K562 (cell line): Measurements from ENCODE around the gene DHDDS. TPM values are rescaled to one million over a fixed set of nuclear protein-coding genes. Genes with fewer than 3 reads are reported as not detected.

Experiments used
- ATAC-seq: fragments of 200-7000 bp; cut with Tn5 transposase; 3 replicates; pipeline ENCODE4 v1.9.1; 2020; ENCODE audit warnings: moderate library complexity
- BruUV-seq: library from RNA; stranded (reverse); fragments of 400-500 nt; replicated peaks from 2 replicates; lab custom pipeline; 2021; lab: Mats Ljungman, UMichigan
- CTCF ChIA-PET: fragments of 300-600 bp; formaldehyde crosslinking; extraction: SDS; loops from one replicate; lab custom pipeline; 2021; ENCODE audit warnings: low intra/inter-chr PET ratio; lab: Yijun Ruan, JAX
- POLR2A ChIA-PET: fragments of 300-600, 350-650 bp; sonication (Branson Sonifier 250); formaldehyde crosslinking; extraction: SDS; loops from one replicate; lab custom pipeline; 2021; ENCODE audit warnings: antibody characterized with exemption, inconsistent platforms; lab: Yijun Ruan, JAX
- DNase-seq, 4 experiments: peaks; one replicate each; pipeline versions ENCODE4 v3.0.0 to v3.0.0-alpha.2; 2011 to 2018; ENCODE audit warnings: low spot score in 3 of 4, mixed read lengths in 3 of 4; ENCODE audit errors: extremely low read depth in 1 of 4
- FAIRE-seq: peaks from 2 replicates; lab custom pipeline; 2011; peaks lifted over from hg19 to GRCh38; lab: Jason Lieb, UNC
- H2AFZ ChIP-seq: 2 replicates; pipeline ENCODE4 v1.6.0; 2011; ENCODE audit warnings: low read depth, low read length, control low read depth, inconsistent platforms
- H3K27ac ChIP-seq: fragments of 200-600 bp; 3 replicates; pipeline ENCODE4 v1.8.0; 2011; ENCODE audit warnings: low read depth, mild to moderate bottlenecking, control low read depth, inconsistent platforms, low read length, moderate library complexity, mixed read lengths; ENCODE audit errors: extremely low read depth
- H3K27me3 ChIP-seq, 2 experiments: fragments of 300-600 bp in 1 of 2; 2 replicates in 1 of 2; 3 replicates in 1 of 2; pipeline versions ENCODE4 v1.6.0 to v1.8.0; 2011; ENCODE audit warnings: inconsistent platforms in 2 of 2, low read length in 2 of 2, mild to moderate bottlenecking in 1 of 2, mixed read lengths in 1 of 2, moderate library complexity in 1 of 2; ENCODE audit not compliant: control insufficient read depth in 2 of 2, insufficient read depth in 2 of 2
- H3K36me3 ChIP-seq: fragments of 300-600 bp; 3 replicates; pipeline ENCODE4 v1.8.0; 2011; ENCODE audit warnings: mild to moderate bottlenecking, low read length, inconsistent platforms; ENCODE audit not compliant: control insufficient read depth, insufficient read depth
- H3K4me1 ChIP-seq, 2 experiments: fragments of 200-600 bp in 1 of 2; replicated peaks in 1 of 2; 2 replicates in 1 of 2; 3 replicates in 1 of 2; pipeline versions ENCODE4 v1.5.1 to v1.8.0; 2011; ENCODE audit warnings: inconsistent platforms in 2 of 2, low read length in 2 of 2, mild to moderate bottlenecking in 1 of 2, mixed read lengths in 1 of 2, moderate library complexity in 1 of 2; ENCODE audit not compliant: control insufficient read depth in 2 of 2, insufficient read depth in 2 of 2
- H3K4me2 ChIP-seq: 2 replicates; pipeline ENCODE4 v1.6.1; 2011; ENCODE audit warnings: low read length, control low read depth, inconsistent platforms, mixed read lengths; ENCODE audit not compliant: insufficient read depth
- H3K4me3 ChIP-seq: fragments of 200-600 bp; sonication (generic), shearing (Covaris generic); 2 replicates; pipeline ENCODE4 v1.5.1; 2016; ENCODE audit warnings: control low read depth, inconsistent platforms
- H3K79me2 ChIP-seq: fragments of 200-600 bp; 3 replicates; pipeline ENCODE4 v1.8.0; 2011; ENCODE audit warnings: low read length, inconsistent platforms; ENCODE audit not compliant: control insufficient read depth, insufficient read depth
- H3K9ac ChIP-seq, 2 experiments: 2 replicates each; pipeline versions ENCODE4 v1.6.0 to v1.6.1; 2011; ENCODE audit warnings: low read depth in 2 of 2, low read length in 2 of 2, control low read depth in 1 of 2, inconsistent platforms in 1 of 2, mild to moderate bottlenecking in 1 of 2, mixed read lengths in 1 of 2; ENCODE audit not compliant: insufficient read depth in 1 of 2
- H3K9me1 ChIP-seq: one replicate; pipeline ENCODE4 v1.6.0; 2011; ENCODE audit warnings: inconsistent platforms, mild to moderate bottlenecking, low read length, moderate library complexity; ENCODE audit not compliant: control insufficient read depth, insufficient read depth
- H3K9me3 ChIP-seq: replicated peaks from 2 replicates; pipeline ENCODE4 v1.5.1; 2011; ENCODE audit warnings: low read depth, low read length, inconsistent platforms; ENCODE audit not compliant: control insufficient read depth, insufficient read depth
- H4K20me1 ChIP-seq: replicated peaks from 2 replicates; pipeline ENCODE4 v1.6.1; 2011; ENCODE audit warnings: low read length, inconsistent platforms, mixed read lengths; ENCODE audit not compliant: control insufficient read depth, insufficient read depth
- CTBP1 ChIP-seq: fragments of 450-650 bp; IDR thresholded peaks from 2 replicates; pipeline ENCODE4 v1.6.1; 2016; ENCODE audit warnings: borderline replicate concordance
- HNRNPUL1 ChIP-seq: fragments of 200-400 bp; formaldehyde crosslinking; IDR thresholded peaks from 2 replicates; pipeline ENCODE4 v1.6.1; 2017; ENCODE audit warnings: low read length
- KDM4B ChIP-seq, 2 experiments: fragments of 450-650 bp in 1 of 2; sonication (generic) in 1 of 2; IDR thresholded peaks; 2 replicates each; pipeline ENCODE4 v1.6.1; 2016 to 2017; ENCODE audit warnings: borderline replicate concordance in 2 of 2, antibody characterized with exemption in 1 of 2, low read depth in 1 of 2, mild to moderate bottlenecking in 1 of 2
- PHB ChIP-seq: fragments of 250-450 bp; sonication (Bioruptor Pico); IDR thresholded peaks from 2 replicates; pipeline ENCODE4 v1.5.0; 2021
- XRCC4 ChIP-seq: IDR thresholded peaks from one replicate; pipeline ENCODE4 v1.6.1; 2011; ENCODE audit not compliant: insufficient read depth, insufficient read length; ENCODE audit errors: extremely low read depth
- WGBS: fragments of 100-300 bp; shearing (Covaris generic); methylation state at CpG from one replicate; pipeline ENCODE4 v1.1.6; 2016; ENCODE audit warnings: low coverage, mixed read lengths; ENCODE audit not compliant: insufficient coverage; ENCODE audit errors: missing lambda C conversion rate; 5-methylcytosine and 5-hydroxymethylcytosine counted together
- in situ Hi-C: fragments of 300-500 bp; cut with MboI; formaldehyde crosslinking; loops from 4 replicates; pipeline ENCODE4 v1.15.0; 2018; ENCODE audit warnings: inconsistent platforms, mixed read lengths
- intact Hi-C: fragments of 100-400 bp; cut with micrococcal nuclease; formaldehyde crosslinking; loops from 2 replicates; pipeline ENCODE4 v1.14.2; 2022
- polyA plus RNA-seq, 8 experiments: library from polyadenylated mRNA; depleted of rRNA in 4 of 8; stranded (reverse) in 5 of 8; unstranded in 3 of 8; fragments of >200 nt; fragmentation: Nextera tagmentation in 2 of 8; fragmentation: Illumina TruSeq in 1 of 8; extraction: Ambion mirVana in 2 of 8; extraction: Trizol in 1 of 8; gene quantifications; 2 replicates each; pipeline versions ENCODE4 v1.2.1 to v1.2.3, GENCODE V29; 2011 to 2014; ENCODE audit warnings: inconsistent platforms in 1 of 8, missing spikeins in 1 of 8
- total RNA-seq, 7 experiments: library from RNA; depleted of rRNA in 6 of 7; stranded (reverse); fragments of >200 nt in 6 of 7; fragmentation: Illumina TruSeq in 2 of 7; extraction: Trizol in 2 of 7; gene quantifications; 2 replicates each; pipeline versions ENCODE4 v1.2.1 to v1.2.3, GENCODE V29; 2011 to 2021; ENCODE audit warnings: low replicate concordance in 1 of 7
- TF ChIP-seq, protein P1 (sequence below): fragments of 150-350 bp; conservative IDR thresholded peaks from 2 replicates; pipeline ENCODE4 v1.6.1; 2014; ENCODE audit warnings: low read length

The DHDDS gene
- total and polyA plus RNA-seq, 9 of the 15 experiments (the other 6 are each of a cell fraction or from before 2014, with no cell fraction given): 33.3 to 55.0 (median 44.3) TPM

DNA sequence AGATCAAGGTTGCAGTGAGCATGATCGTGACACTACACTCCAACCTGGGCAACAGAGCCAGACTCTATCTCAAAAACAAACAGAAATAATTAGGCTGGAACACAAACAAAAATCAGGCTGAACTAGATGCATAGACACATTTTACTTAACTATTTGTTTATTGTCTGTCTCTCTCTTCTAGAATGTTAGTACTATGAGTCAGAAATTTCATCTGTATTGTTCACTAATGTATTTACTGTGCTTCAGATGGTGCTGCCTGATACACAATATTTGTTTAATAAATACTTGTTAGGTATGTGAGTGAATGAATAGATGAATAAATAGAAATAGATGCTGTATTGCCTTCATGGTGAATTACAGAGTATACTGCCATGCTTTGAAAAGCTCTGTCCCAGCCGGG, 27.5 kb upstream of the DHDDS start:
- Histone ChIP-seq H3K79me2 (no peaks in the 10 kb centered on the region), H3K9me1 (no peaks in the 10 kb centered on the region), H4K20me1 (peaks cover 5% of the 10 kb centered on the region; the same call in 1 of the 2 replicates), H3K27me3 (peaks cover 7 to 20% of the 10 kb centered on the region in 2 experiments; a peak in 4 of 5 replicates), H2AFZ (no peak overlapping the region), H3K4me1 (peaks cover 2 to 7% of the 10 kb centered on the region in 2 experiments; a peak in 4 of 5 replicates), H3K9me3 (no peaks in the 10 kb centered on the region), H3K36me3 (no peaks in the 10 kb centered on the region), H3K4me2 (no peak overlapping the region), H3K27ac (no peak overlapping the region), H3K4me3 (no peak overlapping the region), H3K9ac (no peak overlapping the region)
- in situ Hi-C loops: no loop called here
- intact Hi-C loops: no loop called here
- WGBS: 42% methylated on average over 2 of the region's 2 CpGs
- ChIA-PET POLR2A (interaction anchor here (1.1 to 2.1 kb wide), 3 partner anchors 9 to 122 kb away, joined by 3 to 5 read pairs (median 3); no protein-coding TSS in a partner anchor), CTCF (interaction anchor here (0.6 kb wide), 1 partner anchor 40 kb away, joined by 3 read pairs; no protein-coding TSS in a partner anchor)
- no peak for DNase-seq
- TF ChIP-seq, protein P1, sequence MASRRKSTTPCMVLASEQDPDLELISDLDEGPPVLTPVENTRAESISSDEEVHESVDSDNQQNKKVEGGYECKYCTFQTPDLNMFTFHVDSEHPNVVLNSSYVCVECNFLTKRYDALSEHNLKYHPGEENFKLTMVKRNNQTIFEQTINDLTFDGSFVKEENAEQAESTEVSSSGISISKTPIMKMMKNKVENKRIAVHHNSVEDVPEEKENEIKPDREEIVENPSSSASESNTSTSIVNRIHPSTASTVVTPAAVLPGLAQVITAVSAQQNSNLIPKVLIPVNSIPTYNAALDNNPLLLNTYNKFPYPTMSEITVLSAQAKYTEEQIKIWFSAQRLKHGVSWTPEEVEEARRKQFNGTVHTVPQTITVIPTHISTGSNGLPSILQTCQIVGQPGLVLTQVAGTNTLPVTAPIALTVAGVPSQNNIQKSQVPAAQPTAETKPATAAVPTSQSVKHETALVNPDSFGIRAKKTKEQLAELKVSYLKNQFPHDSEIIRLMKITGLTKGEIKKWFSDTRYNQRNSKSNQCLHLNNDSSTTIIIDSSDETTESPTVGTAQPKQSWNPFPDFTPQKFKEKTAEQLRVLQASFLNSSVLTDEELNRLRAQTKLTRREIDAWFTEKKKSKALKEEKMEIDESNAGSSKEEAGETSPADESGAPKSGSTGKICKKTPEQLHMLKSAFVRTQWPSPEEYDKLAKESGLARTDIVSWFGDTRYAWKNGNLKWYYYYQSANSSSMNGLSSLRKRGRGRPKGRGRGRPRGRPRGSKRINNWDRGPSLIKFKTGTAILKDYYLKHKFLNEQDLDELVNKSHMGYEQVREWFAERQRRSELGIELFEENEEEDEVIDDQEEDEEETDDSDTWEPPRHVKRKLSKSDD: no peak
- TF ChIP-seq HNRNPUL1 (no peak), KDM4B (IDR thresholded peaks at IDR 0.05; ENCODE audit: borderline replicate concordance in 2 of 2, low read depth in 1 of 2) (no peak), CTBP1 (no peak), PHB (CRISPR knock-in tag) (no peak), XRCC4 (no peak)
- ATAC-seq: no peak
- BruUV-seq: no TSS peak
- no peak for FAIRE-seq
